SK-N-MC (cell line): ENCODE data around the gene CALY.

ENCODE experiments used
- EZH2 ChIP-seq: fragments of 200-600 bp; sonication (generic); IDR thresholded peaks from one replicate; pipeline ENCODE4 v1.6.1; 2017; ENCODE audit warnings: antibody characterized with exemption
- FOXP2 ChIP-seq: optimal IDR thresholded peaks from 2 replicates; pipeline ENCODE3; 2011; ENCODE audit warnings: mild to moderate bottlenecking, moderate library complexity; ENCODE audit not compliant: insufficient read depth; ENCODE audit errors: extremely low read length, control extremely low read depth
- POLR2AphosphoS5 ChIP-seq: IDR thresholded peaks from 2 replicates; pipeline ENCODE4 v1.6.1; 2012; ENCODE audit warnings: mild to moderate bottlenecking, low read depth, low read length, borderline replicate concordance

- TF ChIP-seq EZH2: no peak
- no peak for TF ChIP-seq POLR2AphosphoS5
- TF ChIP-seq FOXP2: no peak
Measured at GRCh38 chr10:133349160-133349568, 12.5 kb upstream of the CALY start.
